Aorta (tissue), 5 donors: ENCODE measurements around the gene LCN9. TPM values are rescaled to one million over a fixed set of nuclear protein-coding genes. Genes with fewer than 3 reads are reported as not detected.

Experiments
- ATAC-seq: fragments of 200-7000 bp; cut with Tn5 transposase; one replicate; pipeline ENCODE4 v1.9.1; 2022; ENCODE audit warnings: moderate library complexity; ENCODE audit not compliant: low FRiP score
- DNase-seq, 2 donors: peaks; one replicate each; pipeline ENCODE4 v3.0.0-alpha.2; 2020
- H3K27ac ChIP-seq, 2 donors: one replicate each; pipeline ENCODE4 v1.5.1; 2013; ENCODE audit warnings: low read length in 2 of 2, mild to moderate bottlenecking in 2 of 2, moderate library complexity in 2 of 2, control low read depth in 1 of 2, inconsistent platforms in 1 of 2, low read depth in 1 of 2
- H3K27me3 ChIP-seq, 2 donors: one replicate each; pipeline ENCODE4 v1.6.1; 2013; ENCODE audit warnings: control low read depth in 1 of 2, low read length in 1 of 2, mild to moderate bottlenecking in 1 of 2, moderate library complexity in 1 of 2; ENCODE audit not compliant: insufficient read depth in 2 of 2, control insufficient read depth in 1 of 2
- H3K36me3 ChIP-seq, 2 donors: one replicate each; pipeline ENCODE4 v1.6.1; 2013; ENCODE audit warnings: control low read depth in 1 of 2, low read length in 1 of 2, mild to moderate bottlenecking in 1 of 2; ENCODE audit not compliant: insufficient read depth in 2 of 2, control insufficient read depth in 1 of 2
- H3K4me1 ChIP-seq, 2 donors: one replicate each; pipeline ENCODE4 v1.6.1; 2013; ENCODE audit warnings: low read length in 2 of 2, control low read depth in 1 of 2, mild to moderate bottlenecking in 1 of 2, moderate library complexity in 1 of 2; ENCODE audit not compliant: insufficient read depth in 2 of 2, control insufficient read depth in 1 of 2
- H3K4me3 ChIP-seq, 2 donors: one replicate each; pipeline ENCODE4 v1.5.1; 2013; ENCODE audit warnings: low read length in 2 of 2, control low read depth in 1 of 2, mild to moderate bottlenecking in 1 of 2
- H3K9me3 ChIP-seq: one replicate; pipeline ENCODE4 v1.6.1; 2013; ENCODE audit warnings: mild to moderate bottlenecking, low read length; ENCODE audit not compliant: control insufficient read depth
- WGBS, 2 donors: extraction: QIAGEN DNeasy Blood & Tissue Kit; methylation state at CpG; one replicate each; pipeline ENCODE4 v1.1.7; 2013; 5-methylcytosine and 5-hydroxymethylcytosine counted together
- intact Hi-C, 2 donors: fragments of 100-400 bp; cut with DNase I; formaldehyde crosslinking; loops; one replicate each; pipeline versions ENCODE4 v1.14.2 to v1.15.0; 2022
- long read RNA-seq, 2 donors: library from polyadenylated mRNA; unstranded; transcript quantifications; one replicate each; pipeline ENCODE4 v2.0.0, GENCODE V29; 2020 to 2021
- polyA plus RNA-seq, 2 donors: library from polyadenylated mRNA; stranded (reverse); fragments of 200-250 nt; gene quantifications; one replicate each; pipeline ENCODE4 v1.2.3, GENCODE V29; 2013
- total RNA-seq, 2 donors: library from RNA; stranded (reverse); fragmentation: NEBNext Ultra II Directional; extraction: Animal tissue kit (Norgen Biotek cat#: 25700); gene quantifications; one replicate each; pipeline ENCODE4 v1.2.1, GENCODE V29; 2021
- donor health status: healthy with polysubstance abuse.
- donor health status: Bipolar disorder and iron deficiency.
- donor health status: DM: no; HTN: no; CAD: no.
- donor health status: DM: no; HTN: no; CAD: no.
- donor health status: DM: yes; HTN: yes; CAD: no.

The LCN9 gene, protein sequence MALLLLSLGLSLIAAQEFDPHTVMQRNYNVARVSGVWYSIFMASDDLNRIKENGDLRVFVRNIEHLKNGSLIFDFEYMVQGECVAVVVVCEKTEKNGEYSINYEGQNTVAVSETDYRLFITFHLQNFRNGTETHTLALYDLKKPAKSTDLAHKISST
- not detected for total RNA-seq
- polyA plus RNA-seq, result not detected
- long read RNA-seq, donor 1, result 0 reads
- long read RNA-seq, donor 2, result 0 reads

- ATAC-seq (no peak), DNase-seq (no peak)
- WGBS, 2 donors, result 29% methylated on average over 24 to 25 of the region's 25 CpGs
- H3K36me3 ChIP-seq, result no peaks in the 10 kb centered on the region
- no peaks in the 10 kb centered on the region for H3K4me1 ChIP-seq
- no peak within 1 kb of the TSS for H3K4me3 ChIP-seq
- intact Hi-C loops, result no loop called here
- H3K27me3 ChIP-seq, result no peaks in the 10 kb centered on the region
- H3K9me3 ChIP-seq, result no peaks in the 10 kb centered on the region
- no peak within 1 kb of the TSS for H3K27ac ChIP-seq
Observed at GRCh38 chr9:135662758-135663450, at the start of gene LCN9. TSS of gene LCN9 (plus strand) at chr9:135663309. CDS start at chr9:135663322, 13 bp downstream.

- H3K27ac ChIP-seq, result no peak overlapping the region
- H3K36me3 ChIP-seq, result no peaks in the 10 kb centered on the region
- WGBS, 2 donors, result 75 to 78% methylated on average over 34 of the region's 34 CpGs
- DNase-seq (no peak), ATAC-seq (no peak)
- no peaks in the 10 kb centered on the region for H3K4me1 ChIP-seq
- no peaks in the 10 kb centered on the region for H3K9me3 ChIP-seq
- H3K27me3 ChIP-seq, result no peaks in the 10 kb centered on the region
- H3K4me3 ChIP-seq, result no peak overlapping the region
- intact Hi-C loops, result no loop called here
Observed at GRCh38 chr9:135613946-135614805, 48.9 kb upstream of the LCN9 start.

- no peak for DNase-seq
- H3K36me3 ChIP-seq, result no peaks in the 10 kb centered on the region
- no peaks in the 10 kb centered on the region for H3K27me3 ChIP-seq
Observed at GRCh38 chr9:135614821-135615665, 48.1 kb upstream of the LCN9 start.

GRCh38 chr9:135615666-135616618 lies 47.2 kb upstream of the LCN9 start:
- Histone ChIP-seq H3K36me3 (no peaks in the 10 kb centered on the region), H3K9me3 (no peaks in the 10 kb centered on the region), H3K4me3 (no peak overlapping the region), H3K27me3 (no peaks in the 10 kb centered on the region), H3K4me1 (no peaks in the 10 kb centered on the region), H3K27ac (no peak overlapping the region)
- ATAC-seq, result no peak
- intact Hi-C loops, result no loop called here
- 63 to 65% methylated on average over 31 of the region's 31 CpGs for WGBS, 2 donors
- no peak for DNase-seq

More at GRCh38 chr9:135614821-135615665, 48.1 kb upstream of the LCN9 start:
- WGBS, 2 donors, result 78 to 80% methylated on average over 29 of the region's 29 CpGs
- Histone ChIP-seq H3K27ac (no peak overlapping the region), H3K9me3 (no peaks in the 10 kb centered on the region), H3K4me1 (no peaks in the 10 kb centered on the region), H3K4me3 (no peak overlapping the region)
- intact Hi-C loops, result no loop called here
- no peak for ATAC-seq

- 79 to 81% methylated on average over 34 of the region's 34 CpGs for WGBS, 2 donors
- H3K27me3 ChIP-seq, result no peaks in the 10 kb centered on the region
Observed at GRCh38 chr9:135616619-135617537, 46.2 kb upstream of the LCN9 start.

DNA sequence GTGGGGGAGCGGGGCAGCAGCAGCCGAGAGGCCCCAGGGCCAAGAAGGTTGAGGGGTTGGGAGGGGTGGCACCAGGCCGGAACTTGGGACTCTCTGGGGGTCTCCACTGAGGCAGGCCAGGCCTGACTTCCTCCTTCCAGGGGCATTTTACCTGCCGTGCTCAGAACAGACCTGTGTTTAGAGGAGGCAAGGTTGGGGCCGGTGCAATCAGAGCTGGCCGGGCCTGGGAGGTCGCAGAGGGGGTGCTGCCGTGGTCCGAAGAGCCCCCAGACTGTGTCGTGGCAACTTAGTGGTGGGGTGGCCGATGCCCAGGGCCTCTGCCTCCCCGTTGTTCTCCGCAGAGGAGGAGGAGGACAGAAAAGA lies 45.6 kb upstream of the LCN9 start:
- Histone ChIP-seq H3K36me3 (no peaks in the 10 kb centered on the region), H3K4me1 (no peaks in the 10 kb centered on the region), H3K27me3 (no peaks in the 10 kb centered on the region), H3K27ac (no peak overlapping the region), H3K4me3 (no peak overlapping the region), H3K9me3 (no peaks in the 10 kb centered on the region)
- intact Hi-C loops, result no loop called here
- ATAC-seq (no peak), DNase-seq (no peak)
- 81 to 85% methylated on average over 13 of the region's 13 CpGs for WGBS, 2 donors

More at GRCh38 chr9:135616619-135617537, 46.2 kb upstream of the LCN9 start:
- no peak for ATAC-seq
- Histone ChIP-seq H3K9me3 (no peaks in the 10 kb centered on the region), H3K4me1 (no peaks in the 10 kb centered on the region), H3K36me3 (no peaks in the 10 kb centered on the region), H3K27ac (no peak overlapping the region), H3K4me3 (no peak overlapping the region)
- no peak for DNase-seq
- intact Hi-C loops, result no loop called here

GRCh38 chr9:135617991-135618411 lies 45.1 kb upstream of the LCN9 start:
- no peaks in the 10 kb centered on the region for H3K9me3 ChIP-seq
- no peak for DNase-seq
- WGBS, 2 donors, result 79 to 85% methylated on average over 13 of the region's 13 CpGs
- no peaks in the 10 kb centered on the region for H3K27me3 ChIP-seq
- no peak overlapping the region for H3K4me3 ChIP-seq
- ATAC-seq, result no peak
- H3K27ac ChIP-seq, result no peak overlapping the region
- H3K36me3 ChIP-seq, result no peaks in the 10 kb centered on the region
- H3K4me1 ChIP-seq, result no peaks in the 10 kb centered on the region
- intact Hi-C loops, result no loop called here
